H1 (cell line): ENCODE data around the gene SLC3A2. TPM values are rescaled to one million over a fixed set of nuclear protein-coding genes. Genes with fewer than 3 reads are reported as not detected.
A peak's percentile ranks its signal among the peaks of the same experiment; 100 is the strongest.

Experiments
- EGR1 ChIP-seq: IDR thresholded peaks from 2 replicates; pipeline ENCODE4 v1.6.1; 2011; ENCODE audit warnings: low read depth, low read length, borderline replicate concordance
- KDM4A ChIP-seq: IDR thresholded peaks from one replicate; pipeline ENCODE4 v1.7.1; 2012; ENCODE audit warnings: low read depth, mild to moderate bottlenecking, moderate library complexity, low read length, inconsistent platforms; ENCODE audit not compliant: severe bottlenecking
- POU5F1 ChIP-seq: IDR thresholded peaks from 2 replicates; pipeline ENCODE4 v1.6.1; 2011; ENCODE audit warnings: low read depth, mild to moderate bottlenecking, low read length, moderate library complexity
- SAP30 ChIP-seq: fragments of 300-600 bp; sonication (generic); IDR thresholded peaks from 2 replicates; pipeline ENCODE4 v1.7.1; 2012; ENCODE audit warnings: low read length, moderate library complexity, mild to moderate bottlenecking, inconsistent platforms; ENCODE audit not compliant: insufficient read depth, insufficient replicate concordance
- TEAD4 ChIP-seq: IDR thresholded peaks from 2 replicates; pipeline ENCODE4 v1.6.1; 2012; ENCODE audit warnings: low read depth, low read length, inconsistent platforms, mixed read lengths
- USF2 ChIP-seq: IDR thresholded peaks from 2 replicates; pipeline ENCODE4 v1.6.1; 2011; ENCODE audit warnings: low read length, improper control_type of control experiment
- ZNF274 ChIP-seq: IDR thresholded peaks from 2 replicates; pipeline ENCODE4 v1.7.0; 2012; ENCODE audit warnings: low read length, borderline replicate concordance; ENCODE audit errors: extremely low read depth
- polyA plus RNA-seq, 7 experiments: library from polyadenylated mRNA; depleted of rRNA in 3 of 7; stranded (reverse) in 5 of 7; unstranded in 2 of 7; fragments of >200 nt in 5 of 7; fragments of 200-250 nt in 2 of 7; gene quantifications; 1 replicate in 5 of 7; 2 replicates in 1 of 7; 4 replicates in 1 of 7; pipeline versions ENCODE4 v1.2.1 to v1.2.3, GENCODE V29; 2011 to 2013; ENCODE audit warnings: missing spikeins in 2 of 7, mixed read lengths in 2 of 7
- total RNA-seq: library from RNA; stranded (reverse); fragmentation: NEBNext Ultra II Directional; extraction: Animal tissue kit (Norgen Biotek cat#: 25700); gene quantifications from 2 replicates; pipeline ENCODE4 v1.2.1, GENCODE V29; 2021
- TF ChIP-seq, protein P1 (sequence below): fragments of 300-600 bp; sonication (generic); IDR thresholded peaks from 2 replicates; pipeline ENCODE4 v1.7.1; 2012; ENCODE audit warnings: low read length, moderate library complexity, mild to moderate bottlenecking, inconsistent platforms; ENCODE audit not compliant: insufficient replicate concordance

SLC3A2 gene
- total and polyA plus RNA-seq, 2 of the 8 experiments (the other 6 are each of a cell fraction or from before 2014, with no cell fraction given), result 410 to 435 TPM

GRCh38 chr11:62839050-62839945 lies 41.4 kb upstream of the SLC3A2 start, which contains the start of gene WDR74 (continued):
- TF ChIP-seq, protein P1, sequence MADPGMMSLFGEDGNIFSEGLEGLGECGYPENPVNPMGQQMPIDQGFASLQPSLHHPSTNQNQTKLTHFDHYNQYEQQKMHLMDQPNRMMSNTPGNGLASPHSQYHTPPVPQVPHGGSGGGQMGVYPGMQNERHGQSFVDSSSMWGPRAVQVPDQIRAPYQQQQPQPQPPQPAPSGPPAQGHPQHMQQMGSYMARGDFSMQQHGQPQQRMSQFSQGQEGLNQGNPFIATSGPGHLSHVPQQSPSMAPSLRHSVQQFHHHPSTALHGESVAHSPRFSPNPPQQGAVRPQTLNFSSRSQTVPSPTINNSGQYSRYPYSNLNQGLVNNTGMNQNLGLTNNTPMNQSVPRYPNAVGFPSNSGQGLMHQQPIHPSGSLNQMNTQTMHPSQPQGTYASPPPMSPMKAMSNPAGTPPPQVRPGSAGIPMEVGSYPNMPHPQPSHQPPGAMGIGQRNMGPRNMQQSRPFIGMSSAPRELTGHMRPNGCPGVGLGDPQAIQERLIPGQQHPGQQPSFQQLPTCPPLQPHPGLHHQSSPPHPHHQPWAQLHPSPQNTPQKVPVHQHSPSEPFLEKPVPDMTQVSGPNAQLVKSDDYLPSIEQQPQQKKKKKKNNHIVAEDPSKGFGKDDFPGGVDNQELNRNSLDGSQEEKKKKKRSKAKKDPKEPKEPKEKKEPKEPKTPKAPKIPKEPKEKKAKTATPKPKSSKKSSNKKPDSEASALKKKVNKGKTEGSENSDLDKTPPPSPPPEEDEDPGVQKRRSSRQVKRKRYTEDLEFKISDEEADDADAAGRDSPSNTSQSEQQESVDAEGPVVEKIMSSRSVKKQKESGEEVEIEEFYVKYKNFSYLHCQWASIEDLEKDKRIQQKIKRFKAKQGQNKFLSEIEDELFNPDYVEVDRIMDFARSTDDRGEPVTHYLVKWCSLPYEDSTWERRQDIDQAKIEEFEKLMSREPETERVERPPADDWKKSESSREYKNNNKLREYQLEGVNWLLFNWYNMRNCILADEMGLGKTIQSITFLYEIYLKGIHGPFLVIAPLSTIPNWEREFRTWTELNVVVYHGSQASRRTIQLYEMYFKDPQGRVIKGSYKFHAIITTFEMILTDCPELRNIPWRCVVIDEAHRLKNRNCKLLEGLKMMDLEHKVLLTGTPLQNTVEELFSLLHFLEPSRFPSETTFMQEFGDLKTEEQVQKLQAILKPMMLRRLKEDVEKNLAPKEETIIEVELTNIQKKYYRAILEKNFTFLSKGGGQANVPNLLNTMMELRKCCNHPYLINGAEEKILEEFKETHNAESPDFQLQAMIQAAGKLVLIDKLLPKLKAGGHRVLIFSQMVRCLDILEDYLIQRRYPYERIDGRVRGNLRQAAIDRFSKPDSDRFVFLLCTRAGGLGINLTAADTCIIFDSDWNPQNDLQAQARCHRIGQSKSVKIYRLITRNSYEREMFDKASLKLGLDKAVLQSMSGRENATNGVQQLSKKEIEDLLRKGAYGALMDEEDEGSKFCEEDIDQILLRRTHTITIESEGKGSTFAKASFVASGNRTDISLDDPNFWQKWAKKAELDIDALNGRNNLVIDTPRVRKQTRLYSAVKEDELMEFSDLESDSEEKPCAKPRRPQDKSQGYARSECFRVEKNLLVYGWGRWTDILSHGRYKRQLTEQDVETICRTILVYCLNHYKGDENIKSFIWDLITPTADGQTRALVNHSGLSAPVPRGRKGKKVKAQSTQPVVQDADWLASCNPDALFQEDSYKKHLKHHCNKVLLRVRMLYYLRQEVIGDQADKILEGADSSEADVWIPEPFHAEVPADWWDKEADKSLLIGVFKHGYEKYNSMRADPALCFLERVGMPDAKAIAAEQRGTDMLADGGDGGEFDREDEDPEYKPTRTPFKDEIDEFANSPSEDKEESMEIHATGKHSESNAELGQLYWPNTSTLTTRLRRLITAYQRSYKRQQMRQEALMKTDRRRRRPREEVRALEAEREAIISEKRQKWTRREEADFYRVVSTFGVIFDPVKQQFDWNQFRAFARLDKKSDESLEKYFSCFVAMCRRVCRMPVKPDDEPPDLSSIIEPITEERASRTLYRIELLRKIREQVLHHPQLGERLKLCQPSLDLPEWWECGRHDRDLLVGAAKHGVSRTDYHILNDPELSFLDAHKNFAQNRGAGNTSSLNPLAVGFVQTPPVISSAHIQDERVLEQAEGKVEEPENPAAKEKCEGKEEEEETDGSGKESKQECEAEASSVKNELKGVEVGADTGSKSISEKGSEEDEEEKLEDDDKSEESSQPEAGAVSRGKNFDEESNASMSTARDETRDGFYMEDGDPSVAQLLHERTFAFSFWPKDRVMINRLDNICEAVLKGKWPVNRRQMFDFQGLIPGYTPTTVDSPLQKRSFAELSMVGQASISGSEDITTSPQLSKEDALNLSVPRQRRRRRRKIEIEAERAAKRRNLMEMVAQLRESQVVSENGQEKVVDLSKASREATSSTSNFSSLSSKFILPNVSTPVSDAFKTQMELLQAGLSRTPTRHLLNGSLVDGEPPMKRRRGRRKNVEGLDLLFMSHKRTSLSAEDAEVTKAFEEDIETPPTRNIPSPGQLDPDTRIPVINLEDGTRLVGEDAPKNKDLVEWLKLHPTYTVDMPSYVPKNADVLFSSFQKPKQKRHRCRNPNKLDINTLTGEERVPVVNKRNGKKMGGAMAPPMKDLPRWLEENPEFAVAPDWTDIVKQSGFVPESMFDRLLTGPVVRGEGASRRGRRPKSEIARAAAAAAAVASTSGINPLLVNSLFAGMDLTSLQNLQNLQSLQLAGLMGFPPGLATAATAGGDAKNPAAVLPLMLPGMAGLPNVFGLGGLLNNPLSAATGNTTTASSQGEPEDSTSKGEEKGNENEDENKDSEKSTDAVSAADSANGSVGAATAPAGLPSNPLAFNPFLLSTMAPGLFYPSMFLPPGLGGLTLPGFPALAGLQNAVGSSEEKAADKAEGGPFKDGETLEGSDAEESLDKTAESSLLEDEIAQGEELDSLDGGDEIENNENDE, result no peak
- TF ChIP-seq ZNF274 (no peak), KDM4A (peak; percentile 100), SAP30 (peak; percentile 99), EGR1 (no peak), TEAD4 (no peak), POU5F1 (no peak; the same call in 1 of the 2 replicates), USF2 (no peak; the same call in 1 of the 2 replicates)
